HEK293 (cell line): Measurements from ENCODE around the gene CBFB.

Experiments
- CTCF ChIA-PET: fragments of 350-600 bp; formaldehyde crosslinking; extraction: SDS; loops from one replicate; lab custom pipeline; 2021; ENCODE audit warnings: antibody characterized with exemption; lab: Yijun Ruan, JAX
- POLR2A ChIA-PET: fragments of 300-600 bp; formaldehyde crosslinking; extraction: SDS; loops from one replicate; lab custom pipeline; 2020; ENCODE audit warnings: antibody characterized with exemption, inconsistent platforms; lab: Yijun Ruan, JAX
- H3K27ac ChIP-seq: fragments of 200-500 bp; sonication (Bioruptor generic); 2 replicates; pipeline ENCODE4 v1.5.1; 2014; ENCODE audit warnings: low read depth, low read length, control low read depth, inconsistent platforms; ENCODE audit errors: extremely low read depth
- H3K36me3 ChIP-seq, 2 experiments: fragments of 200-500 bp in 1 of 2; sonication (Bioruptor generic) in 1 of 2; 1 replicate in 1 of 2; 2 replicates in 1 of 2; pipeline ENCODE4 v1.5.1; 2014 to 2017; ENCODE audit warnings: inconsistent platforms in 2 of 2, low read length in 2 of 2; ENCODE audit not compliant: control insufficient read depth in 2 of 2, insufficient read depth in 1 of 2
- H3K4me1 ChIP-seq: fragments of 200-500 bp; sonication (Bioruptor generic); 2 replicates; pipeline ENCODE4 v1.5.1; 2014; ENCODE audit warnings: mild to moderate bottlenecking, low read length, inconsistent platforms; ENCODE audit not compliant: control insufficient read depth, insufficient read depth
- H3K4me3 ChIP-seq: 2 replicates; pipeline ENCODE4 v1.5.1; 2011; ENCODE audit warnings: low read depth, mild to moderate bottlenecking, control low read depth, low read length, moderate library complexity
- H3K9me3 ChIP-seq: fragments of 200-500 bp; sonication (Bioruptor generic); 2 replicates; pipeline ENCODE4 v1.5.1; 2014; ENCODE audit warnings: low read depth, low read length, inconsistent platforms; ENCODE audit not compliant: control insufficient read depth, insufficient read depth
- EGR2 ChIP-seq: fragments of 450-650 bp; formaldehyde crosslinking; IDR thresholded peaks from 2 replicates; pipeline ENCODE4 v1.5.1; 2016; ENCODE audit warnings: low read depth, missing biosample characterization, missing genetic modification characterization
- KLF16 ChIP-seq: fragments of 450-650 bp; formaldehyde crosslinking; IDR thresholded peaks from 2 replicates; pipeline ENCODE4 v1.5.1; 2017; ENCODE audit warnings: missing biosample characterization, missing genetic modification characterization
- KLF9 ChIP-seq: fragments of 450-650 bp; formaldehyde crosslinking; IDR thresholded peaks from 2 replicates; pipeline ENCODE4 v1.5.1; 2016; ENCODE audit warnings: missing biosample characterization, missing genetic modification characterization, low read depth
- SP2 ChIP-seq: fragments of 450-650 bp; formaldehyde crosslinking; IDR thresholded peaks from 2 replicates; pipeline ENCODE4 v1.5.1; 2016; ENCODE audit warnings: missing biosample characterization, missing genetic modification characterization
- ZBTB8A ChIP-seq: fragments of 450-650 bp; formaldehyde crosslinking; IDR thresholded peaks from 2 replicates; pipeline ENCODE4 v1.5.1; 2016; ENCODE audit warnings: missing biosample characterization, missing genetic modification characterization
- ZNF157 ChIP-seq: fragments of 450-650 bp; formaldehyde crosslinking; IDR thresholded peaks from 2 replicates; pipeline ENCODE4 v1.5.1; 2016; ENCODE audit warnings: missing biosample characterization, missing genetic modification characterization
- ZNF174 ChIP-seq: fragments of 450-650 bp; formaldehyde crosslinking; IDR thresholded peaks from 2 replicates; pipeline ENCODE4 v1.5.0; 2017; ENCODE audit warnings: missing biosample characterization, mild to moderate bottlenecking, missing genetic modification characterization
- ZNF175 ChIP-seq: fragments of 450-650 bp; formaldehyde crosslinking; IDR thresholded peaks from 2 replicates; pipeline ENCODE4 v1.5.1; 2016; ENCODE audit warnings: missing biosample characterization, missing genetic modification characterization
- ZNF394 ChIP-seq: fragments of 450-650 bp; formaldehyde crosslinking; IDR thresholded peaks from 2 replicates; pipeline ENCODE4 v1.5.1; 2016; ENCODE audit warnings: missing biosample characterization, missing genetic modification characterization, mild to moderate bottlenecking, moderate library complexity, borderline replicate concordance
- ZNF433 ChIP-seq: fragments of 450-650 bp; formaldehyde crosslinking; IDR thresholded peaks from 2 replicates; pipeline ENCODE4 v1.5.1; 2016; ENCODE audit warnings: missing biosample characterization, missing genetic modification characterization, low read depth
- ZNF501 ChIP-seq: fragments of 450-650 bp; formaldehyde crosslinking; IDR thresholded peaks from 2 replicates; pipeline ENCODE4 v1.5.1; 2016; ENCODE audit warnings: missing biosample characterization, missing genetic modification characterization
- ZNF521 ChIP-seq: fragments of 450-650 bp; formaldehyde crosslinking; IDR thresholded peaks from 2 replicates; pipeline ENCODE4 v1.5.1; 2017; ENCODE audit warnings: missing biosample characterization, mild to moderate bottlenecking, missing genetic modification characterization
- ZNF561 ChIP-seq: fragments of 450-650 bp; IDR thresholded peaks from 2 replicates; pipeline ENCODE4 v1.5.1; 2018; ENCODE audit warnings: missing biosample characterization, missing genetic modification characterization, borderline replicate concordance
- ZNF600 ChIP-seq: fragments of 450-650 bp; formaldehyde crosslinking; IDR thresholded peaks from 2 replicates; pipeline ENCODE4 v1.5.1; 2016; ENCODE audit warnings: missing biosample characterization, missing genetic modification characterization
- ZNF621 ChIP-seq: fragments of 450-650 bp; formaldehyde crosslinking; IDR thresholded peaks from 2 replicates; pipeline ENCODE4 v1.5.1; 2017; ENCODE audit warnings: missing biosample characterization, missing genetic modification characterization
- ZNF660 ChIP-seq: fragments of 450-650 bp; IDR thresholded peaks from 2 replicates; pipeline ENCODE4 v1.5.1; 2018; ENCODE audit warnings: missing biosample characterization, mild to moderate bottlenecking, missing genetic modification characterization
- ZNF785 ChIP-seq: fragments of 450-650 bp; formaldehyde crosslinking; IDR thresholded peaks from 2 replicates; pipeline ENCODE4 v1.5.1; 2016; ENCODE audit warnings: missing biosample characterization, missing genetic modification characterization
- ZNF830 ChIP-seq: fragments of 450-650 bp; IDR thresholded peaks from 2 replicates; pipeline ENCODE4 v1.5.0; 2018; ENCODE audit warnings: missing biosample characterization, missing genetic modification characterization, low read depth, mild to moderate bottlenecking, moderate library complexity
- ZSCAN30 ChIP-seq: fragments of 450-650 bp; IDR thresholded peaks from 2 replicates; pipeline ENCODE4 v1.5.1; 2018; ENCODE audit warnings: missing biosample characterization, mild to moderate bottlenecking, missing genetic modification characterization, moderate library complexity
- TF ChIP-seq, protein P1 (sequence below): fragments of 450-650 bp; formaldehyde crosslinking; IDR thresholded peaks from 2 replicates; pipeline ENCODE4 v1.5.1; 2016; ENCODE audit warnings: missing biosample characterization, missing genetic modification characterization
- TF ChIP-seq, protein P2 (sequence below): fragments of 450-650 bp; formaldehyde crosslinking; IDR thresholded peaks from 2 replicates; pipeline ENCODE4 v1.5.1; 2017; ENCODE audit warnings: missing biosample characterization, missing genetic modification characterization
- TF ChIP-seq, protein P3 (sequence below): fragments of 450-650 bp; formaldehyde crosslinking; conservative IDR thresholded peaks from 2 replicates; pipeline ENCODE4 v1.5.1; 2016; ENCODE audit warnings: low read depth, missing biosample characterization, missing genetic modification characterization
- TF ChIP-seq, protein P4 (sequence below): fragments of 450-650 bp; formaldehyde crosslinking; IDR thresholded peaks from 2 replicates; pipeline ENCODE4 v1.5.1; 2016; ENCODE audit warnings: missing biosample characterization, missing genetic modification characterization
- TF ChIP-seq, protein P5 (sequence below): fragments of 450-650 bp; formaldehyde crosslinking; IDR thresholded peaks from 2 replicates; pipeline ENCODE4 v1.5.1; 2016; ENCODE audit warnings: missing biosample characterization, missing genetic modification characterization
- TF ChIP-seq, protein P6 (sequence below): fragments of 450-650 bp; formaldehyde crosslinking; IDR thresholded peaks from 2 replicates; pipeline ENCODE4; 2016; ENCODE audit warnings: missing biosample characterization, missing genetic modification characterization

CBFB gene

DNA sequence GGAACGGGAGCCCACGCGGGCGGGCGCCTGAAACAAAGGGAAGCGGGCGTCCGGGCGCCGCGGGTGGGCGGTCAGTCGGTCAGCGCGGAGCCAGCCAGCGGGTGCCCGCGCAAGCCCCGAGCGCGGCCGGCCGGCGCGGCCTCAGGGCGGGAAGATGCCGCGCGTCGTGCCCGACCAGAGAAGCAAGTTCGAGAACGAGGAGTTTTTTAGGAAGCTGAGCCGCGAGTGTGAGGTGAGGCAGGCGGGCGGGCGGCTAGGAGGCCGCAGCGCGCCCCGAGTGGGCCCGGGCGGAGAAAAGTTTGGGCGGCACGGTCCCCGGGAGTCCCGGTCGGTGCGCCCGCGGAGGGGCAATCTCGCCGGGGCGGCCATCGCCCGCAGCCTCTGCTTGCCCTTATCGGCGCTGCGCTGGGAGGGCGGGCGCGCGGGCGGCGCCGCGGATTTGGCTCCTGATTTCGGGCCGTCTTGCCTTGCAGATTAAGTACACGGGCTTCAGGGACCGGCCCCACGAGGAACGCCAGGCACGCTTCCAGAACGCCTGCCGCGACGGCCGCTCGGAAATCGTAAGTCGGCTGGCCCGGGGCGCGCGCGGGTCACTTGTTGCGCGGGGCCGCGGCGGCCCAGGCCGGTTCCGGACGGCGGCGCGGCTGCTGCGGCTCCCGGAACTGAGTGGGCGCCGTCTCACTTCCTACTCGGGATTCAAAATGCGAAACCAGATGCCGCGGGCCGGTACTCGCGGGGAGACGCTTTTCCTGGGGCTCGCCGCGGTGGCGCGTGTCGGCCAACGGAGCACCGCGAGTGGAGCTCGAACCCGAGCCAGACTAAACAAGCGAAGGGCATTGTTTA is 526 bp downstream of the CBFB start:
- POLR2A ChIA-PET: interaction anchor here (0.8 to 3.8 kb wide), 5 partner anchors 9 to 149 kb away, joined by 3 to 15 read pairs (median 5); no protein-coding TSS in a partner anchor
- CTCF ChIA-PET: interaction anchor here (0.8 to 1.9 kb wide), 5 partner anchors 16 to 1360 kb away, joined by 3 to 6 read pairs (median 4); no protein-coding TSS in a partner anchor
- Histone ChIP-seq H3K9me3 (no peaks in the 10 kb centered on the region), H3K4me3 (peak overlapping the region; percentile 84), H3K27ac (peak overlapping the region; percentile 79), H3K36me3 (peaks cover 5 to 20% of the 10 kb centered on the region in 2 experiments; a peak in 2 of 3 replicates), H3K4me1 (peaks cover 10% of the 10 kb centered on the region)
- TF ChIP-seq, protein P1, sequence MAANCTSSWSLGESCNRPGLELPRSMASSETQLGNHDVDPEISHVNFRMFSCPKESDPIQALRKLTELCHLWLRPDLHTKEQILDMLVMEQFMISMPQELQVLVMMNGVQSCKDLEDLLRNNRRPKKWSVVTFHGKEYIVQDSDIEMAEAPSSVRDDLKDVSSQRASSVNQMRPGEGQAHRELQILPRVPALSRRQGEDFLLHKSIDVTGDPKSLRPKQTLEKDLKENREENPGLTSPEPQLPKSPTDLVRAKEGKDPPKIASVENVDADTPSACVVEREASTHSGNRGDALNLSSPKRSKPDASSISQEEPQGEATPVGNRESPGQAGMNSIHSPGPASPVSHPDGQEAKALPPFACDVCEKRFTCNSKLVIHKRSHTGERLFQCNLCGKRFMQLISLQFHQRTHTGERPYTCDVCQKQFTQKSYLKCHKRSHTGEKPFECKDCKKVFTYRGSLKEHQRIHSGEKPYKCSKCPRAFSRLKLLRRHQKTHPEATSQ (tag by site-specific recombination): no peak
- TF ChIP-seq EGR2 (tag by site-specific recombination) (no peak), ZNF830 (tag by site-specific recombination) (no peak), ZNF521 (tag by site-specific recombination) (no peak), ZSCAN30 (tag by site-specific recombination) (0 out of 2 replicates have a peak, but pooled peaks have one; percentile 24), ZNF157 (no peak), ZNF660 (tag by site-specific recombination) (0 out of 2 replicates have a peak, but pooled peaks have one; percentile 11), ZNF621 (tag by site-specific recombination) (no peak), KLF16 (0 out of 2 replicates have a peak, but pooled peaks have one; percentile 21), ZNF174 (tag by site-specific recombination) (no peak), ZNF394 (no peak), SP2 (tag by site-specific recombination) (no peak), ZNF501 (tag by site-specific recombination) (no peak), ZNF785 (tag by site-specific recombination) (no peak), ZNF600 (tag by site-specific recombination) (peak; percentile 33; the same call in 1 of the 2 replicates), ZNF175 (tag by site-specific recombination) (no peak), ZBTB8A (tag by site-specific recombination) (peak; percentile 92), ZNF433 (no peak), KLF9 (tag by site-specific recombination) (no peak), ZNF561 (peak; percentile 29)
- TF ChIP-seq, protein P2, sequence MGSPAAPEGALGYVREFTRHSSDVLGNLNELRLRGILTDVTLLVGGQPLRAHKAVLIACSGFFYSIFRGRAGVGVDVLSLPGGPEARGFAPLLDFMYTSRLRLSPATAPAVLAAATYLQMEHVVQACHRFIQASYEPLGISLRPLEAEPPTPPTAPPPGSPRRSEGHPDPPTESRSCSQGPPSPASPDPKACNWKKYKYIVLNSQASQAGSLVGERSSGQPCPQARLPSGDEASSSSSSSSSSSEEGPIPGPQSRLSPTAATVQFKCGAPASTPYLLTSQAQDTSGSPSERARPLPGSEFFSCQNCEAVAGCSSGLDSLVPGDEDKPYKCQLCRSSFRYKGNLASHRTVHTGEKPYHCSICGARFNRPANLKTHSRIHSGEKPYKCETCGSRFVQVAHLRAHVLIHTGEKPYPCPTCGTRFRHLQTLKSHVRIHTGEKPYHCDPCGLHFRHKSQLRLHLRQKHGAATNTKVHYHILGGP (tag by site-specific recombination): no peak
- TF ChIP-seq, protein P3, sequence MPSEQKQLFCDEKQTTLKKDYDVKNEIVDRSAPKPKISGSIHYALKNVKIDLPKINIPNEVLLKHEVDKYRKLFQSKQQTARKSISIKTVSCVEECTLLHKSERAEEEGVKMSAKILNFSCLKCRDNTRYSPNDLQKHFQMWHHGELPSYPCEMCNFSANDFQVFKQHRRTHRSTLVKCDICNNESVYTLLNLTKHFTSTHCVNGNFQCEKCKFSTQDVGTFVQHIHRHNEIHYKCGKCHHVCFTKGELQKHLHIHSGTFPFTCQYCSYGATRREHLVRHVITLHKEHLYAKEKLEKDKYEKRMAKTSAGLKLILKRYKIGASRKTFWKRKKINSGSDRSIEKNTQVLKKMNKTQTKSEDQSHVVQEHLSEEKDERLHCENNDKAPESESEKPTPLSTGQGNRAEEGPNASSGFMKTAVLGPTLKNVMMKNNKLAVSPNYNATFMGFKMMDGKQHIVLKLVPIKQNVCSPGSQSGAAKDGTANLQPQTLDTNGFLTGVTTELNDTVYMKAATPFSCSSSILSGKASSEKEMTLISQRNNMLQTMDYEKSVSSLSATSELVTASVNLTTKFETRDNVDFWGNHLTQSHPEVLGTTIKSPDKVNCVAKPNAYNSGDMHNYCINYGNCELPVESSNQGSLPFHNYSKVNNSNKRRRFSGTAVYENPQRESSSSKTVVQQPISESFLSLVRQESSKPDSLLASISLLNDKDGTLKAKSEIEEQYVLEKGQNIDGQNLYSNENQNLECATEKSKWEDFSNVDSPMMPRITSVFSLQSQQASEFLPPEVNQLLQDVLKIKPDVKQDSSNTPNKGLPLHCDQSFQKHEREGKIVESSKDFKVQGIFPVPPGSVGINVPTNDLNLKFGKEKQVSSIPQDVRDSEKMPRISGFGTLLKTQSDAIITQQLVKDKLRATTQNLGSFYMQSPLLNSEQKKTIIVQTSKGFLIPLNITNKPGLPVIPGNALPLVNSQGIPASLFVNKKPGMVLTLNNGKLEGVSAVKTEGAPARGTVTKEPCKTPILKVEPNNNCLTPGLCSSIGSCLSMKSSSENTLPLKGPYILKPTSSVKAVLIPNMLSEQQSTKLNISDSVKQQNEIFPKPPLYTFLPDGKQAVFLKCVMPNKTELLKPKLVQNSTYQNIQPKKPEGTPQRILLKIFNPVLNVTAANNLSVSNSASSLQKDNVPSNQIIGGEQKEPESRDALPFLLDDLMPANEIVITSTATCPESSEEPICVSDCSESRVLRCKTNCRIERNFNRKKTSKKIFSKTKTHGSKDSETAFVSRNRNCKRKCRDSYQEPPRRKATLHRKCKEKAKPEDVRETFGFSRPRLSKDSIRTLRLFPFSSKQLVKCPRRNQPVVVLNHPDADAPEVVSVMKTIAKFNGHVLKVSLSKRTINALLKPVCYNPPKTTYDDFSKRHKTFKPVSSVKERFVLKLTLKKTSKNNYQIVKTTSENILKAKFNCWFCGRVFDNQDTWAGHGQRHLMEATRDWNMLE: no peak
- TF ChIP-seq, protein P4, sequence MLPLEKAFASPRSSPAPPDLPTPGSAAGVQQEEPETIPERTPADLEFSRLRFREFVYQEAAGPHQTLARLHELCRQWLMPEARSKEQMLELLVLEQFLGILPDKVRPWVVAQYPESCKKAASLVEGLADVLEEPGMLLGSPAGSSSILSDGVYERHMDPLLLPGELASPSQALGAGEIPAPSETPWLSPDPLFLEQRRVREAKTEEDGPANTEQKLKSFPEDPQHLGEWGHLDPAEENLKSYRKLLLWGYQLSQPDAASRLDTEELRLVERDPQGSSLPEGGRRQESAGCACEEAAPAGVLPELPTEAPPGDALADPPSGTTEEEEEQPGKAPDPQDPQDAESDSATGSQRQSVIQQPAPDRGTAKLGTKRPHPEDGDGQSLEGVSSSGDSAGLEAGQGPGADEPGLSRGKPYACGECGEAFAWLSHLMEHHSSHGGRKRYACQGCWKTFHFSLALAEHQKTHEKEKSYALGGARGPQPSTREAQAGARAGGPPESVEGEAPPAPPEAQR: no peak
- TF ChIP-seq, protein P5, sequence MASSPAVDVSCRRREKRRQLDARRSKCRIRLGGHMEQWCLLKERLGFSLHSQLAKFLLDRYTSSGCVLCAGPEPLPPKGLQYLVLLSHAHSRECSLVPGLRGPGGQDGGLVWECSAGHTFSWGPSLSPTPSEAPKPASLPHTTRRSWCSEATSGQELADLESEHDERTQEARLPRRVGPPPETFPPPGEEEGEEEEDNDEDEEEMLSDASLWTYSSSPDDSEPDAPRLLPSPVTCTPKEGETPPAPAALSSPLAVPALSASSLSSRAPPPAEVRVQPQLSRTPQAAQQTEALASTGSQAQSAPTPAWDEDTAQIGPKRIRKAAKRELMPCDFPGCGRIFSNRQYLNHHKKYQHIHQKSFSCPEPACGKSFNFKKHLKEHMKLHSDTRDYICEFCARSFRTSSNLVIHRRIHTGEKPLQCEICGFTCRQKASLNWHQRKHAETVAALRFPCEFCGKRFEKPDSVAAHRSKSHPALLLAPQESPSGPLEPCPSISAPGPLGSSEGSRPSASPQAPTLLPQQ (tag by site-specific recombination): peak; percentile 47; the same call in 1 of the 2 replicates
- TF ChIP-seq, protein P6, sequence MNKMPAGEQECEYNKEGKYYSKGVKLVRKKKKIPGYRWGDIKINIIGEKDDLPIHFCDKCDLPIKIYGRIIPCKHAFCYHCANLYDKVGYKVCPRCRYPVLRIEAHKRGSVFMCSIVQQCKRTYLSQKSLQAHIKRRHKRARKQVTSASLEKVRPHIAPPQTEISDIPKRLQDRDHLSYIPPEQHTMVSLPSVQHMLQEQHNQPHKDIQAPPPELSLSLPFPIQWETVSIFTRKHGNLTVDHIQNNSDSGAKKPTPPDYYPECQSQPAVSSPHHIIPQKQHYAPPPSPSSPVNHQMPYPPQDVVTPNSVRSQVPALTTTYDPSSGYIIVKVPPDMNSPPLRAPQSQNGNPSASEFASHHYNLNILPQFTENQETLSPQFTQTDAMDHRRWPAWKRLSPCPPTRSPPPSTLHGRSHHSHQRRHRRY (tag by site-specific recombination): no peak
